ENCODE measurements around the gene IKBKE.
A peak's percentile ranks its signal among the peaks of the same experiment; 100 is the strongest.

IKBKE gene

DNA sequence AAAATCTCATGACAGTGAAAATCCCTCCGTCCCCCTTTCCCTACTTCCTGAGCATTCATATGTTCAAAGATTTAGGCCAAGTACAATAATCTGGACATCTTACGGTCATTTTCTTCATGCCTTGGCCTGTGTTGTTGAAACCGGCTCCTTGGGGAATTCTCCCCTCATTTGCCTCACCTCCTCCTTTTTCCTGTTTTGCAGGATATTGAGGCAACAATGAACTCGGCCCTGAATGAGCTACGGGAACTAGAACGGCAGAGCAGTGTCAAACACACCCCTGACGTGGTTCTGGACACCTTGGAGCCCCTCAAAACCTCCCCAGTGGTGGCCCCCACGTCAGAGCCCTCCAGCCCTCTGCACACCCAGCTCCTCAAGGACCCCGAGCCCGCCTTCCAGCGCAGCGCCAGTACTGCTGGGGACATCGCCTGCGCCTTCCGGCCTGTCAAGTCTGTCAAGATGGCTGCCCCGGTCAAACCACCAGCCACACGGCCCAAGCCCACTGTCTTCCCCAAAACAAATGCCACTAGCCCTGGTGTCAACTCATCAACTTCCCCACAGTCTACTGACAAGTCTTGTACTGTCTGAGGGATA, 9.3 kb upstream of the IKBKE start:
- no peak overlapping the region for H3K27ac ChIP-seq
- TF ChIP-seq ZFX (IDR thresholded peaks at IDR 0.05): no peak
- TF ChIP-seq, protein P1, sequence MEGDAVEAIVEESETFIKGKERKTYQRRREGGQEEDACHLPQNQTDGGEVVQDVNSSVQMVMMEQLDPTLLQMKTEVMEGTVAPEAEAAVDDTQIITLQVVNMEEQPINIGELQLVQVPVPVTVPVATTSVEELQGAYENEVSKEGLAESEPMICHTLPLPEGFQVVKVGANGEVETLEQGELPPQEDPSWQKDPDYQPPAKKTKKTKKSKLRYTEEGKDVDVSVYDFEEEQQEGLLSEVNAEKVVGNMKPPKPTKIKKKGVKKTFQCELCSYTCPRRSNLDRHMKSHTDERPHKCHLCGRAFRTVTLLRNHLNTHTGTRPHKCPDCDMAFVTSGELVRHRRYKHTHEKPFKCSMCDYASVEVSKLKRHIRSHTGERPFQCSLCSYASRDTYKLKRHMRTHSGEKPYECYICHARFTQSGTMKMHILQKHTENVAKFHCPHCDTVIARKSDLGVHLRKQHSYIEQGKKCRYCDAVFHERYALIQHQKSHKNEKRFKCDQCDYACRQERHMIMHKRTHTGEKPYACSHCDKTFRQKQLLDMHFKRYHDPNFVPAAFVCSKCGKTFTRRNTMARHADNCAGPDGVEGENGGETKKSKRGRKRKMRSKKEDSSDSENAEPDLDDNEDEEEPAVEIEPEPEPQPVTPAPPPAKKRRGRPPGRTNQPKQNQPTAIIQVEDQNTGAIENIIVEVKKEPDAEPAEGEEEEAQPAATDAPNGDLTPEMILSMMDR (conservative IDR thresholded peaks at IDR 0.05): no peak

DNA sequence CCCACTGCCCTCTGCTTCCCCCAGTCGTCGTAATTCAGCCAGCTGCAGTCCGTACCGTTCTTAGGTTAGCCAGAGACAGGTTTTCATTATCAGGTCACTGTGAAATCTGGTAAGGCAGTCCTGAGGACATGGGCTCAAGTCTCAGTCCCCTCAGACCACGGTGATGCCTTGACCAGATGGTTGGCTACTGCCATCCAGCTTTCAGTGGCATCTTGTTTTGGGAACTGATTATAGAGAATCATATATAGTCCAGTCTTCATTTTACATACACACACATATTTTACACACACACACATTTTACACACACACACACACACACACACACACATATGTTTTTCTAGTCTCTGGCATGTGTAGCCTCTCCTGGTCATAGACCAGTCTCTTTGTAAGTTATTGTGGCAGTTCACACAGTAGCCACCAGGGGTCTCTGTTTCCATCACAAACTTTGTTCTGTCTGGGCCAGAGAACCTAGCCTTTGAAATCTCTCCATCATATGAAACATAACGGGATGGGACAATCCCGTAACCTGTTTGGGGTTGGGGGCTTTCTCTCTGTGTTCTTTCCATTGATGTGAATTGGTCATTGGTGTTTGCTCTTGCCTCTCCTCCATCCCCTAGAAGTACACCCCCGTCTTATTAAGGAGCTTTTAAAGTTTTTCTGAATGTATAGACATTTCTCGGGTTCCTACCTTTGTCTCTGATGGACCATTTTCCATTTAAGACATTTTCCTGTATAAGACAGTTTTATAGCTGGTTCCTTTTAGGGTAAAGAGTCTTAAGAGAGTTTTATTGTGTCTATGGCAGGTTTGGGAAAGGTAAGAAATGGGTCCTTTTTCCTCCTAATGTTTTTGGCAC, 8.4 kb upstream of the IKBKE start:
- H3K27ac ChIP-seq: no peak overlapping the region
- TF ChIP-seq, protein P1 (conservative IDR thresholded peaks at IDR 0.05): peak; percentile 94
- TF ChIP-seq ZFX (IDR thresholded peaks at IDR 0.05): no peak

DNA sequence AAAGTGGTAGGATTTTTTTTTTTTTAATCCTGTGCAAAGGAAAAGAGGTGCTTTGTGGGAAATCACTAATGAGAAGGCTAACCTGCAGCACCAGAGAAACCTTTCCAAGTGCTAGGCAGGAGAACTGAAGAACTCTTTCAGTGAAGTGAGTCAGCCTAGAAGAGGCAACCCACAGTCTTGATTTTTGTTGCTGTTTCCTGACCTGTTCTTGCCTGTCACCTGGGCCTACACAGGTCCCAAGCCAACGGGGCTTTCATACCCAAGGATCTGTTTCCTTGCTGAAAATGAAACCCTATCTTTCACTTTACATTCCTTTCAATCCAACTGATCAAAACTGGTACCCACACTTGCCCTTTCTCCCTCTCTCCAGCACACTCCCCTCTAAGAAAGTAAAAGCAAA, 7.1 kb upstream of the IKBKE start:
- no peak overlapping the region for H3K27ac ChIP-seq
- TF ChIP-seq, protein P1 (conservative IDR thresholded peaks at IDR 0.05): no peak
- no peak for TF ChIP-seq ZFX (IDR thresholded peaks at IDR 0.05)

DNA sequence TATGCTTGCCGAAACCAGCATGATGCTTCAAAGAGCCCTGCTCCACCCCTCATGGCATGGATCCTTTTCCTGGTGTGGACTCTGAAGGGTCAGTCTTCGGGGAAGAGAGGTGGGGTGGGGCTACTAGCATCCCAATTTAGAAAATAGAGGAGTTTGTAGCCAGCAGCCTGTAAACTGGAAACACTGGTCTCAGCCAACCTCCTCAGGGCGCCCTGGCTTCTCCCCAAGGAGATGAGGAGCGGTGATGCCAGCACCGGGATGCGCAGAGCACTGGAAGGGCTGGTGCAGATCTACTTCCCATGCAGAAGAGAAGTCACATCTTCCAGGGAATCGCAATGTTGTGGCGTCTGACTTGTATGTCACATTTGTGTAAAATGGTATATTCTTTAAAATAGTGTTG, 6.4 kb upstream of the IKBKE start:
- TF ChIP-seq, protein P1 (conservative IDR thresholded peaks at IDR 0.05): no peak
- TF ChIP-seq ZFX (IDR thresholded peaks at IDR 0.05): no peak
- no peak overlapping the region for H3K27ac ChIP-seq

DNA sequence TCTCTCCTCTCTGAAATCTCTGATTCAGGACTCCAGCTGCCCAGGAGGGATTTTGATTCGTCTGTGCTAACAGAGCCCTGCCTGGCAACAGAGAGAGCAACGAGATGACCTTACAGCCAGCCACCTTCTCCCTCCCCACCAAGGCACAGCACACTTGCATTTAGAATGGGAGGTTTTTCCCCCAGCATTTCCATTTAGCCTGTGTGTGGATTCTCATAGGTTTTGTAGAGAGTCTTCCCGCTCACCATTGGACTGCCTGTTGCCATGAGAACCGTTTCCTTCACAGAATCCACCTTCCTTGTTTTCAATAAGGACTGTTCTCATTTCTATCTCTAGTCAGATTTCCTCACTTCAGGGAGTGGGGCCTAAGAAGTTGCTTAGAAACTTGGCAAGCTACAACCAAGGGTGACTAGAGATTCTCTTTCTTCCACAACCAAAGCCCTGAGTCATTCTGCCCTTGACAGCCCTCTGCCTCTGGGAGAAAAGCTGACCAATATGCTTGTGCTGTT, 5.8 kb upstream of the IKBKE start:
- no peak overlapping the region for H3K27ac ChIP-seq
- TF ChIP-seq, protein P1 (conservative IDR thresholded peaks at IDR 0.05): no peak
- no peak for TF ChIP-seq ZFX (IDR thresholded peaks at IDR 0.05)

DNA sequence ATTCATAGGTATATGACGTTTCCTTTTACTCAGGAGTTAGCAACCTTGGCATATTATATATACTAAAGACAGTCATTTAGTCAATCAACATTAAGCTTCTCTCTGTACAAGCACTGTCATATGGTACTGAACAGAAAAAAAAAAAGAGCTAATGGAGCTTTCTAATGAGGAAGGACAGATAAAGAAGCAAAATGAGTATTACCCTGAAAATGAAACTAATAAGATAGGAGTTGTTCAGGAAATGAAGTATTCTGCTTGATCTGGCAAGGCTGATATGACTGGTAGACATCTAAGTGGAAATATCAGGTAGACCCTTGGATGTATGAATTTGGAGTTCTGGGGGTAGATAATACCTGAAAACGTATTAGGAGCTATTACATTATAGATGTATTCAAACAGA, 4.3 kb upstream of the IKBKE start:
- TF ChIP-seq, protein P1 (conservative IDR thresholded peaks at IDR 0.05): no peak
- TF ChIP-seq ZFX (IDR thresholded peaks at IDR 0.05): no peak
- H3K27ac ChIP-seq: no peak overlapping the region
